NCI-H2227 (cell line): ENCODE measurements around the gene RGS2.

Experiments used
- DNase-seq: peaks from one replicate; lab custom pipeline; 2025; ENCODE audit not compliant: unreplicated experiment; lab: John Stamatoyannopoulos, UW

Gene RGS2

GRCh38 chr1:192795916-192796618 lies 12.8 kb upstream of the RGS2 start:
- DNase-seq: no peak

DNA sequence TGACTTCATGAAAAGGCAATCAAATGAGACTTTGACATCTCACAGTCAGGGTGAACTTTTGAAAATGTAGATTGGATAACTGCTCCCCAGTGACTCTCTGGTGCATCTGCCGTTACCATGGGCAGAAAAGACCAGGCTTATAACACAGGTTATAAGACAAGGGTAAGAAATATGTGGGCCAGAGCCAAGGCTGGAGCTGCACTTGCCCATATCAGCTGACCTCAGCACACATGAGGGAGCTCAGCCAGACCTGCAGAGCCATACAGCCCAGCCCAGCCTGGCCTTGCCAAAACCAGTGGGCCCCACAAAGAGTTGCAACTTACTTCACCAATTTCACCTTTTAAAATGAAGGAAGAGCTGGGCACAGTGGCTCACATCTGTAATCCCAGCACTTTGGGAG lies 11.7 kb upstream of the RGS2 start:
- no peak for DNase-seq

DNA sequence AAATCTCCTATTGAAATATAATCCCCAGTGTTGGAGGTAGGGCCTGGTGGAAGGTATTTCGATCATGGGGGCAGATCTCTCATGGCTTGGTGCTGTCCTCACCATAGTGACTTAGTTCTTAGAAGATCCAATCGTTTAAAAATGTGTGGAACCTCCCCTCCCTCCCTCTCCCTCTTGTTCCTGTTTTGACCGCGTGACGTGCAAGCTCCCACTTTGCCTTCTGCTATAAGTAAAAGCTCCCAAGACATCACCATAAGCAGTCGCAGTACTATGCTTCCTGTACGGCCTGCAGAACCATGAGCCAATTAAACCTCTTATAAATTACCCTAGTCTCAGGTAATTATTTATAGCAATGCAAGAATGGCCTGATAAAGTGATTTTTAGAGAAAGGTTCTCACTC lies 10.9 kb upstream of the RGS2 start:
- DNase-seq: no peak

DNA sequence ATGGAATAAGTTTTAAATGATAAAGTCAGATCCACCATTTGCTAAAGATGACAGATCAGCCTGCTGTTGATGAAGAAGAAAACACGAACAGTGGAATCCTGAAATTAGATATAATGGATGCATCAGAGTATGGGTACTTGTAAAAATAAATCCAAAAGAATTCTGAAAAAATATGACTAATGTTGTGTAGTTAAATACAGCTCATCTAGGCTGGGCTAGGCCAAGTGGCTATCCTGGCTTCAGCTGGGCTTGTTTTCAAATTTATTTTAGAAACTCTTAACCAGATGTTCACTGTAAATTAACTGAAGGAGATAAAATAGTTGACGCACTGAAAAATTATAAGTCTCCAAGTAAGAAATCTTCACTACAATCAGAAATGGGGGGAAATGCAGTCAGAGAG lies 7.4 kb upstream of the RGS2 start:
- DNase-seq: no peak

- DNase-seq: no peak
Observed at GRCh38 chr1:192802406-192802805, 6.4 kb upstream of the RGS2 start.

DNA sequence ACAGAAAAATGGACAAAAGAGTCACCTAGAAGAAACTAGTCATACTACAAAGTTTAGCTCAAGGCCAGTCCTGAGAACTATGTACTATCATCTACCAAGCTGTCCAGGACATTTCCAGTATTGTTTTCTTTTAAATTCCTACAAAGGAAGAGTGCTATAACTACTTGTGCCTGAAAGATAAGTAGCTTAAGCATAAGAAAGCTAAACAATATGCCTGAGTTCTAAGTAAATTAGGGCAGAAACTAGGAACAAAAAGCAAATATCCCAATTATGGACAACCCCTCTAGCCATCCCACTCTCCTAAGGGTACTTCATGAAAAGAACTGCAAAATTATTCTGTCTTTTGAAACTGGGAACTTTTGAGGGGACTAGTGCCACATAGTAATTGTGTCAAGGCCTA lies 5.3 kb upstream of the RGS2 start:
- no peak for DNase-seq

DNA sequence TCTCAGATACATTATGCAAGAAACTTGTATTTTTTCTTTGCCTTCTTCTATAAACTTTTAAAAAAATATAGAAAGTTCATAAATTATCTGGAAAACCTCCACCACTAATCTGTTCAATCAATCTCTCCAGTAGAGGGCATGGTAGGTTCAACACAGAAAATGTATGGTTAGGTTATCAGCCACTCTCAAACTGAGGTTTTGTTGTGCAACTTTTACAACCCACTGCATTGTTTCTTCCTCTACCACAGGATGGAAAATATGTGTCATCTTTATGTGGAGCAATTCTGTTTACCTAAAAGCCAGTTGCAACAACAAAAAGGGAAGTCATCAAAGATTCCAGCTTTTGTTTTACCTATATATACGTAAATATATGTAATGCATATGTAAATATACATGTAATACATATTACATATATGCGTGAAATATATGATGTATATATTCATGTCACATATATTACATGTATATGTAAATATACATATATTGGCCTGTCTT lies 3.0 kb upstream of the RGS2 start:
- peak; percentile 50 for DNase-seq

GRCh38 chr1:192807211-192808162 lies 1.4 kb upstream of the RGS2 start:
- DNase-seq: no peak

GRCh38 chr1:192808163-192808517 lies 699 bp upstream of the RGS2 start:
- no peak for DNase-seq

DNA sequence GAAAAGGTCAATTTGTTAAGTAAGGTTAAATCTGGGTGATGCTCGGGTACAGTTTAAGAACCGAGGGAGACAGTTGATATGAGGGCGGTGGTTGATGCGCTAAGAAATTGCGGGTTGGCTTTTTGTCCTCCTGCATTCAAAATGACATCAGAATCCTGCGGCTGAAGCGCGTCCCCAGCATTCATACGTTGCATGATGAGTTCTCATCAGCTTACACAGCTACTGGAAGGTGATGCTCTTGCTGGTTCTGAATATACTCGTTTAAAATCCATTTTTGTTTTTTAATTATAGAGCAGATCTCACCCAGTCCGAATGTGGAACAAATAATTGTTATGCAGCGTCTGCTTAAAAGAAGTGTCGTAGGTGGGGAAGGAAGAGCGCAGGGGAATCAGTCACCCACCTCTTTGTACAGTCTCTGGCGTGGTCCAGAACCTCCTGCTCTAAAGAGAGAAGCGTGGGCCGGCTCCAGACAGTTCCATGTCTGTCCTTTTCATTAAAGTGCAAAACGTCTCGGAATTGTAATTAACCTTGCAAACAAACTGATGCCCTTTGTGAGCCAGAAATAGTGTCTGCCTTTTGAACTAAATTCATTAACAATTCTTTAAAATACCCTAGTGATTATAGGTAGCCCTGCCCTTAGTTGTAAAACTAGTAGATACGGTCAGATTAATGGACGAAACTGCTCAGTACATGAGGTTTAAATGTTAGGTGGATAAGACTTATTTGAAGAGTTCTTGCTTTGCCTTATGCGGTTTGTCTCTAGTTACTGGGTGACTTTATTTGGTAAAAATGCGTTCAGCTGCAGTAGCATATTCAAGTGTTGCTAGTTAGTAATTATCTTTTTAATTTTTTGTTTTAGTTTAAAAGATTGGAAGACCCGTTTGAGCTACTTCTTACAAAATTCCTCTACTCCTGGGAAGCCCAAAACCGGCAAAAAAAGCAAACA lies 741 bp downstream of the RGS2 start:
- peak; percentile 73 for DNase-seq

- no peak for DNase-seq
Observed at GRCh38 chr1:192810253-192810880, 1.5 kb downstream of the RGS2 start.

GRCh38 chr1:192811006-192811405 lies 2.2 kb downstream of the RGS2 start:
- DNase-seq: no peak

- no peak for DNase-seq
Observed at GRCh38 chr1:192811594-192812239, 2.9 kb downstream of the RGS2 start.

- DNase-seq: no peak
Observed at GRCh38 chr1:192812420-192813209, 3.8 kb downstream of the RGS2 start.

DNA sequence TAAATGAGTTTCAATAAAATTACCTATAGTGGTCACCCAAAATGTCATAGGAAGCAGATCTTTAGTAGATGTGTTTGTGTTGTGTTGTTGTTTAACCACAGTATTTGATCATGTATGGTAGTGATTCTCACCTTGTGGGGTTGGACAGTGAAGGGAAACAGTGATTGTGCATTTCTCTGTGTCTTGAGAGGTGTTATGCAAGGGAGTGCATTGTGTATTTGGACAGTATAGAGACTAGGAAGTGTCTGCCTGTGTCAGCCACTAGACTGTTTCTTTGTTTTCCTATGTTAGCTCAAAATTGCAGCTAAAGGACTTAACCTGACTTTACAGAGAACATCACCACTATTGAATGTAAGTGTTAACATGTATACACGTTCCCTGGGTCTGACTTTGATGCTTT lies 6.0 kb downstream of the RGS2 start:
- no peak for DNase-seq

DNA sequence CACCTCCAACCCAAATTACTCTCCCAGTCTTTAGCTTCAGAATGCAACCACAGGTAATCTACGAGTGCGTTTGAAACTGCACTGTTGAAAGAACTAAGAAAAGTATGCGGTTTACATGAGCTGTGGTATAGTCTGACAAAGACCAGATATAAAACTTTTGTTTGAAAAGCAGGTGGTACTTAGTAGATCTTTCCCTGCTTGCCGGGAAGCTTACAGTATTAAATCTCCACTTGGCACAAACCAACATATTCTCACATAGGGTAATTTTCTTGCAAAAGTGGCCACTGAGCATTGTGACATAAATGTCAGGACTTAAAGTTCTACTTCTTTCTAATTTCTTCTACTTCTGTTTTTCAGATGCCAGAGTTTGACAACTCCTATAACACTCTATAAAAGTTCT lies 8.4 kb downstream of the RGS2 start:
- no peak for DNase-seq

DNA sequence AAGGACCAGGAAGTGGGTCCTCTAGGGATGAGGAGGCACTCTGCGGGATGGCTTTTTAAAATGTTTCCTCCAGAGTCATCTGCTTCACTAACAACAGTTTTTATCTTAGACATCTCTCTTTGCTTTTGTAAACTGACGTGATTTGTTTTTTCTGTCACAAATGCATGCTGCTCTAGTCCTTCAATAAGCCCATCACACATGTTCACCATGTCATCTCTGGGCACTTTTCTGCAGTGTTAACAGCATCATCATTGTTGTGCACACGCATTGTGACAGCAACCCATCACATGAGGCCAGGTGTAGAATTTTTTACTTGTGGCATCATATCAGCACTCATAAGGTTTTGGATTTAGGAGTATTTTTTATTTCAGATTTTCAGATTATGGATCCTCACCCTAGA lies 12.5 kb downstream of the RGS2 start:
- DNase-seq: no peak

DNA sequence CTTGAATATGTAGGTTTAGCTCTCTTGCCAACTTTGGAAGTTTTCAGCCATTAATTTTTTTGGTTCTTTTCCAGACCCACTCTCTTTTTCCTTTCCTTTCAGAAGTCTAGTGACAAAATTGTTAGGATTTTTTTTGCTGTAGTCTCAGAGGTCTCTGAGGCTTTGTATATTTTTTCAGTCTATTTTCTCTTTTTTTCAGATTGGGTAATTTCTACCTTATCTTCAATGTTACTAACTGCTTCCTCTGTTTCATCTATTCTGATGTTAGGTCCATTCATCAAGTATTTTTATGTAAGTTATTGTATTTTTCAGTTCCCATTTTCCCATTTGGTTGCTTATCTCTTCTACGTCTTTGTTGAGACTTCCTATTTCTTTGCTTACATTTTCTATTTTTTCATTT lies 15.7 kb downstream of the RGS2 start:
- DNase-seq: no peak

DNA sequence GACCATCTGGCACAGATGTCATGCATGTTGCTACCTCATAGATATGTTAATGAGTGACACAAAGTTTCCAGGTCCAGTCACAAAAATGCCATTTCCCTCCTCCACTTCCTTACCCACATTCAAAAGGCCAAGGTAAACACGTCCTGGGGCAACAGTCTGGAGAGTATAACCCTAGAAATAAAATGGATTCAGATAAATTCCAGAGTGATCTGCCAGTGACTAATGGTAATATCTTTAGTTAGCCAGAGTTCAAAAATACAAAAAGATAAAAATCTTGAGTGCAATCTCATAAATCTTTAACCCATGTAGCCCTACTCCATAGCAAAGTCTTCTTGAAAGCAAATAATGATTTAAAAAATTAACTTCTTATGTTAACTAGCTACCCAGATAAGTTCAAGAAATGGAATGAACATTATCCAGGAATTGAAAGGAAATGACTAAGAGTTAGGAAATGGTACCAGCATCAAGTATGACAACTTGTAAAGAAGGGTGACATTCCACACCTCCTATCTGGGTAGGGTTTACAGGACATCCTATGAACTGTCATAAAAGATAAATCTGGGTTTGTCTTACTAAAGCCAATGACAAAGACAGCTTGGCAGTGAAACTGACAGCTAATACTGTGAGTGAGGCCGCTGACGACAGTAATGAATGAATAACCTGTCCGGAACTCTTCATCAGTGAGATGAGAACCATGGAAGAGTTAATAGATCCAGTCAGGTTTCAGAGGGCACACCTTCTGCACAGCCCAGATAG lies 18.1 kb downstream of the RGS2 start:
- DNase-seq: no peak
